HEK293 (cell line): Measurements from ENCODE around the gene SLC39A5.

Experiments
- CTCF ChIP-seq: fragments of 450-650 bp; formaldehyde crosslinking; IDR thresholded peaks from 2 replicates; pipeline ENCODE4 v1.5.1; 2016; ENCODE audit warnings: missing biosample characterization, missing genetic modification characterization
- REST ChIP-seq: fragments of 450-650 bp; formaldehyde crosslinking; IDR thresholded peaks from 2 replicates; pipeline ENCODE4 v1.5.1; 2016; ENCODE audit warnings: missing biosample characterization, missing genetic modification characterization
- ZFP3 ChIP-seq: fragments of 450-650 bp; formaldehyde crosslinking; IDR thresholded peaks from 2 replicates; pipeline ENCODE4 v1.5.1; 2016; ENCODE audit warnings: low read depth, missing biosample characterization, missing genetic modification characterization
- ZNF121 ChIP-seq: fragments of 450-650 bp; formaldehyde crosslinking; IDR thresholded peaks from 2 replicates; pipeline ENCODE4 v1.5.1; 2016; ENCODE audit warnings: missing biosample characterization, missing genetic modification characterization
- ZNF140 ChIP-seq: fragments of 450-650 bp; formaldehyde crosslinking; IDR thresholded peaks from 2 replicates; pipeline ENCODE4 v1.5.1; 2016; ENCODE audit warnings: missing biosample characterization, missing genetic modification characterization
- ZNF274 ChIP-seq, 2 experiments: fragments of 200-500 bp in 1 of 2; fragments of 450-650 bp in 1 of 2; sonication (Bioruptor generic) in 1 of 2; formaldehyde crosslinking in 1 of 2; IDR thresholded peaks; 2 replicates each; pipeline versions ENCODE4 v1.5.1 to v1.6.1; 2014 to 2016; ENCODE audit warnings: borderline replicate concordance in 1 of 2, inconsistent platforms in 1 of 2, low read length in 1 of 2, missing biosample characterization in 1 of 2, missing genetic modification characterization in 1 of 2
- ZNF280C ChIP-seq: fragments of 450-650 bp; formaldehyde crosslinking; IDR thresholded peaks from 2 replicates; pipeline ENCODE4 v1.5.1; 2016; ENCODE audit warnings: missing biosample characterization, missing genetic modification characterization
- ZNF416 ChIP-seq: fragments of 450-650 bp; formaldehyde crosslinking; IDR thresholded peaks from 2 replicates; pipeline ENCODE4 v1.5.1; 2016; ENCODE audit warnings: missing biosample characterization, missing genetic modification characterization
- ZNF510 ChIP-seq: fragments of 450-650 bp; formaldehyde crosslinking; IDR thresholded peaks from 2 replicates; pipeline ENCODE4 v1.5.1; 2018; ENCODE audit warnings: mild to moderate bottlenecking, missing genetic modification characterization, missing biosample characterization; ENCODE audit not compliant: insufficient replicate concordance
- ZNF518A ChIP-seq: fragments of 450-650 bp; formaldehyde crosslinking; conservative IDR thresholded peaks from 2 replicates; pipeline ENCODE4 v1.5.1; 2016; ENCODE audit warnings: low read depth, missing biosample characterization, missing genetic modification characterization
- ZNF660 ChIP-seq: fragments of 450-650 bp; IDR thresholded peaks from 2 replicates; pipeline ENCODE4 v1.5.1; 2018; ENCODE audit warnings: missing biosample characterization, mild to moderate bottlenecking, missing genetic modification characterization

- TF ChIP-seq ZNF518A (tag by site-specific recombination): no peak
- TF ChIP-seq ZNF140 (tag by site-specific recombination): no peak
- TF ChIP-seq CTCF: no peak
- no peak for TF ChIP-seq ZFP3 (tag by site-specific recombination)
- no peak for TF ChIP-seq ZNF510 (tag by site-specific recombination)
- no peak for TF ChIP-seq ZNF121
- TF ChIP-seq REST: no peak
- no peak for TF ChIP-seq ZNF274 (IDR thresholded peaks at IDR 0.05; ENCODE audit: low read length)
- no peak for TF ChIP-seq ZNF274 (tag by site-specific recombination; IDR thresholded peaks at IDR 0.05; ENCODE audit: borderline replicate concordance)
- TF ChIP-seq ZNF660: no peak
- no peak for TF ChIP-seq ZNF416
- TF ChIP-seq ZNF280C: no peak
These were observed 7.1 kb downstream of the SLC39A5 start for GRCh38 chr12:56236985-56237384.
